NCI-H1436 (cell line): ENCODE measurements around the gene NBAS.
"Not testable (repeated sequence)": the region's sequence is repeated elsewhere in the genome, so short reads cannot be mapped to it uniquely, and the experiment has no call there.

Source experiments
- DNase-seq: peaks from one replicate; lab custom pipeline; 2025; lab: John Stamatoyannopoulos, UW

Gene NBAS

DNA sequence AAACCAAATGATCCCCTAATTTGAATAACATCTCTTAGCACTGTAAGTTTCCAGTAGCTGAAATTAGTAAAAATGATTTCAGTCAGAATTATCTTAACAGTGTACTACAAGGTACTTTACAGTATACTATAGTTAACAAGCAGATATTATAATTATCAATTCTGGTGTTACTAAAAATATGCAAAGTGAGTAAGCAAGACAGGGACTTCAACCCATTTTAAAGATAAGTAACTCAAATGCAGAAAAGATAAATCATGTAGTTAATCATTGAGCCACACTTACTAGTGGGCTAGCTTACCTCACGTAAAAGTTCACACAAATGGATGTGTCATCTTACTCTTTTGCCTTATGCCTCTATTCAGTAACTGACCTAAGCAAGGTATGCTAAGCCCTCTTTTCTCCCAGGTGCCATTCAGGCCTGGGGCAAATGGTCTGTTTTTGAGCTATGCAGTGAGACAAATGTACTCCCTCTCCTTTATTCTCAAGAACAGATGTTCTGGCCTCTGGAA is 101.0 kb downstream of the NBAS start:
- no peak for DNase-seq

DNA sequence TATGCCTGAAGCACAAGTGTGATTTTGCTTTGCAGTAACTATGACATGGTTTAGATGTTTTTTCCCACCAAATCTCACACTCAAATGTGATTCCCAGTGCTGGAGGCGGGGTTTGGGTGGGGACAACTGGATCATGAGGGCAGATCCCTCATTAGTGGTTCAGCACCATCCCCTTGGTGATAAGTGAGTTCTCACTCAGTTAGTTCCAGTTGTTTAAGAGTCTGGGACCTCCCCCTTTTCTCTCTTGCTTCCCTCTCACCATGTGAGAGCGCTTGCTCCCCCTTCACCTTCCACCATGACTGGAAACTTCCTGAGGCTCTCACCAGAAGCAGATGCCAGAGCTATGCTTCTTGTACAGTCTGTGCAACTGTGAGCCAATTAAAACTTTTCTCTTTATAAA is 102.9 kb downstream of the NBAS start:
- no peak for DNase-seq

DNA sequence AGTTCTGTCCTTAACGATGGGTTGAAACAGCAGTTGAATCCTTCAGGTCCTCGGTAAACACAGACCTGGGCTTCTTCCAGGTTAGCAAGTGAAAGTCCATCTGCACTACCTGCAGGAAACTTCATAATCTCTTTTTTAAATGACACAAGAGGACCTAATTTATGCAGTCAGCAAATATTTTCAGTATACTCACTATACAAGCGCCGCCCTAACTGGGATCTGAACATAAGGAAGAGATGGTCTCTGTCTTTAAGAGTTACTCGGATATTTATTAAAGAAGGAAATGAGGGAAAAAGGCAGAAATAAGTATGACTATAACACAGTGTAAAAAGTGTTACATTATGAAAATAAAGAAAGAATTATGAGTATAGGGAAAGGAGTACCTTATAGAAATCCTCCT is 103.3 kb downstream of the NBAS start:
- no peak for DNase-seq

DNA sequence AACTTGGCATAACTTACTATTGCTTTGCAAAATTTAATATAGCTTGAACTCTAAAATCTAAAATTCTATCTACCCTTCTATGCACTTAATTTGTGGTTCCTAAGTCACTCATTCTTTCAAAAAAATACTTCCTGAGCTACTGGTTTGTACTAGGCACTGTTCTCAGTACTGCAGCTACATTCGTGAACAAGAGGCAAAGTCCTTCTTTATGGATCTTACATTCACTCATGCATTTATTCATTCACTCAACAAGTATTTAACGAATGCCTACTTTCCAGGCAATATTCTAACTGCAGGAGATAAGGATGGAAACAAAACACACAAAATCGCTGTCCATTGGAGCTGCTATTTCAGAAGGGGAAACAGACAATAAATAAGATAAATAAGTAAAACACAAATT is 104.8 kb downstream of the NBAS start:
- DNase-seq: no peak

DNA sequence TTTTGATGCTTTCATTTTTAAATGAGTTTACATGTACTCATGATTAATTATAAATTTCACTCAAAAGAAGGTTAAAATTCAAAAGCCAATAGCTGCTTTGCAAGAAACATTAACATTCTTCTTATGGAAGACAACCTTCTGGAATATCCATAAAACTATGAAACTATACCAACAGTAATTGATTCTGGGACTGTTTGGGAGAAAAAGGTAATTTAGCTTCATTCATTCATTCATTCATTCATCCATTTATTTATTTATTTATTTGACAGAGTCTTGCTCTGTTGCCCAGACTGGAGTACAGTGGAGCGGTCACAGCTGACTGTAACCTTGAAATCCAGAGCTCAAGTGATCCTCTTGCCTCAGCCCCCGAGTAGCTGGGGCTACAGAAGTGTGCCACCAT is 110.3 kb downstream of the NBAS start:
- DNase-seq: no peak

DNA sequence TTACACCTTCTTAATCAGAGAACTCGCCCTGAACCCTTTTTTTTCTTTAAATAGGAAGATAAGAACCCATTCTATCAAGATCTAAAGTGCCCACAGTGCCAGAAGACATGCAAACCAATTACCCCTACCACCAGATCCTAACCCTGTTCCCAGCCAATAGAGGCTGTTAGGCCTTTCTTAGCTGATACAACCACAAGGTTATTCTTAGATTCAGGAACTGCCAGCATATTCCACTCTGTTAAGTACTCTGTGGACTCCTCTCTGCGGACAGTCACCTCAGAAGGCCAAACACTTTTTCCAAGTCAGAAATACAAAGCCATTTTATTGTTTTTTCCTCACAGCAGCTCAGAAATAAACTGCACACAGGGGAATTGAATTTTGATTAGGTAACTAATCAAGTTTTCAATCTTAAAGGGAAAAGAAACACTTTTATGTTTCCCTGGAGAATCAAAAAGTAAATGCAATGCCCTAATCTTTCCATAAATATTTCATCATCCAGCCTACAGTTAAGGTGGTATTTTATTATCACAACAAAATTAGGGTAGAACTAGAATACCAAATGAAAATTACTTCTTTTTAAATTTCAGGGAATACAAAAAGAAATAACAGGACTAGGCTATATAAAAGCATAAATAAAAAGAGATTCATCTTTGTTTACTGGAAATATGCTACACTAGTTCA is 111.4 kb downstream of the NBAS start:
- no peak for DNase-seq

DNA sequence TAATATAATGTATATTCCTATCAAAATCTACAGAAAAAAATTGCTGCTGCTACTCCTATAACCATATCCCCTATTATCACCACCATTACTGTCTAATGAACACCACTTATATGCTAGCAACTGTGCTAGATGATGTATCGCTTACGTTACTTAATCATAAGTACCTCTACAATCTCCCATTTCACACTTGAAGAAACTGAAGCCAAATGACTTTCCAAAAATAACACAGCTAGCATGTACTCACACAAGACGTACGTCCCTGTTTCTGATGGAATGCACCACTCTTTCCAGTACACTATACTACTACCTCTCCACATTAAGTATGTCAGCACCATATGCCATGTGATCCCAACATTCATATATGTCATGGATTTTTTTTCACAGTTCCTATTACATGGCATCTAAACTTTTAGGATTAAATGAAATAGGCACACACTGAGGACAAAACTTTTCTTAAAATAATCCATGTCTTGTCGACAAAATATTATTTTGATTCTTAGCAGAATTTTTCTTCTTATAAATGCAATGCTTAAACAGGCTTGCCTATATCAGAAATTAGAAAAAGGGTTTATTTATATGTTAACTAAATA is 112.8 kb downstream of the NBAS start:
- no peak for DNase-seq

DNA sequence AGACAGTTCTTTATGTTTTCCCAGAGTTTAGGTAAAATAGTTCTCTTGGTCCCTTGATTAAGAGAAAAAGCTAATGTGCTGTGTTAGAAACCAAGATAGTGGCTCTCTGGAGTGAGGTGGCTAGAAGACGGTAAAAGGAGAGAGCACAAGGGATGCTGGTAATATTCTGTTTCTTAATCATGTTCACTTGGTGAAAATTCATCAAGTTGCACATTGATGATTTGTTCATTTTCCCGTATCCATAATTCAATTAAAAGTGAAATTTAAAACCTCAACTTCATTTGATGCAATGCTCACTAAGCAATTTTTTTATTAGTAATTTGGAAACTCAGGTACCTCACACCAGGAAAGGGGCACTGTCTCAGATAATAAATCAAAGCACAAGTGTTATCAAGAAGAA is 113.8 kb downstream of the NBAS start:
- DNase-seq: no peak

DNA sequence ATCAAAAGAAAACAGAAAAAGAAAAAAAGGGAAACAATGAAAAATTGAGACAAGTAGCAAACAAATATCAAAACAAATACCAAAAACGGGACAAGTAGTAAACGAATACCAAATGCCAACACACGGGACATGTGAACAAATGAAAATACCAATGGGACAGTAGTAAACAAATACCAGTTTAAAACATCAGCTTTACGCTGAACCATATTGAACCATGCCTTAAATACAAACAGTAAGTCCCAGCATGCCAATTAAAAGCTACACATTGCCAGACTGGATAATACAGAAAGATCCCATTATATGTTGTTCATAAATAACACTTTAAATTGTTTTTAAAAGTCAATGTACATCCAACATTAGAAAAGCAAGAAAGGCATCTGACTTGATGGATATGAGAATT is 114.2 kb downstream of the NBAS start:
- no peak for DNase-seq

DNA sequence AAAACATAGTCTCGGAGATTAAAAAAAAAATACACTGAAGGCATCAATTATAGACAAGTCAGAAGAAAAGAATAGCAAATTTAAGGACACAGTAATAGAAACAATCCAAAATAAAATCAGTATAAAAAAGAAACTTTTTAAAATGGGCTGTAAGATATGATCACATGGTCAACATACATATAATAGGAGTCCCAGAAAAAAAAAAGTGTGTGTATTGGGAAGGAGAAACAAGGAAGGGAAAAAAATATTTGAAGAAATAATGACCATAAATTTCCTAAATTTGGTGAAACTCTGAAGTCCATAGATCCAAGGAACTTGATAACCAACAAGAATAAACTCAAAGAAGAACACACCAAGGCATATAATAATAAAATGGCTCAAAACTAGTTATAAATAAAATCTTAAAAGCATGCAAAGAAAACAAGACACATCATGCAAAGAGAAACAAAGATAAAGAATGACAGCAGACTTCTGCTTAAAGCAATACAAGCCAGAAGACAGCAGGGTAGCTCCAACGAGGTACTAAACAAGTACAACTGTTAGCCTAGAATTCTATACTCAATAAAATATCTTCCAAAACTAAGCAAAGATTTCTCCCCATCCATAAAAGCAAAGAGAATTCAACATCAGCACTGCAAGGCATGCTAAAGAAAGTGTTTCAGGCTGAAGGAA is 115.1 kb downstream of the NBAS start:
- no peak for DNase-seq

DNA sequence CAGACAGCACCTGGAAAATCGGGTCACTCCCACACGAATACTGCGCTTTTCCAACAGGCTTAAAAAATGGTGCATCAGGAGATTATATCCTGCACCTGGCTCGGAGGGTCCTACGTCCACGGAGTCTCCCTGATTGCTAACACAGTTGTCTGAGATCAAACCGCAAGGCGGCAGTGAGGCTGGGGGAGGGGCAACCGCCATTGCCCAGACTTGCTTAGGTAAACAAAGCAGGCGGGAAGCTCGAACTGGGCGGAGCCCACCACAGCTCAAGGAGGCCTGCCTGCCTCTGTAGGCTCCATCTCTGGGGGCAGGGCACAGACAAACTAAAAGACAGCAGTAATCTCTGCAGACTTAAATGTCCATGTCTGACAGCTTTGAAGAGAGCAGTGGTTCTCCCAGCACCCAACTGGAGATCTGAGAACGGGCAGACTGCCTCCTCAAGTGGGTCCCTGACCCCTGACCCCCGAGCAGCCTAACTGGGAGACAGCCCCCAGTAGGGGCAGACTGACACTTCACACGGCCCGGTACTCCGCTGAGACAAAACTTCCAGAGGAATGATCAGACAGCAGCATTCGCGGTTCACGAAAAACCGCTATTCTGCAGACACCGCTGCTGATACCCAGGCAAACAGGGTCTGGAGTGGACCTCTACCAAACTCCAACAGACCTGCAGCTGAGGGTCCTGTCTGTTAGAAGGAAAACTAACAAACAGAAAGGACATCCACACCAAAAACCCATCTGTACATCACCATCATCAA is 121.2 kb downstream of the NBAS start:
- not testable (repeated sequence) for DNase-seq

DNA sequence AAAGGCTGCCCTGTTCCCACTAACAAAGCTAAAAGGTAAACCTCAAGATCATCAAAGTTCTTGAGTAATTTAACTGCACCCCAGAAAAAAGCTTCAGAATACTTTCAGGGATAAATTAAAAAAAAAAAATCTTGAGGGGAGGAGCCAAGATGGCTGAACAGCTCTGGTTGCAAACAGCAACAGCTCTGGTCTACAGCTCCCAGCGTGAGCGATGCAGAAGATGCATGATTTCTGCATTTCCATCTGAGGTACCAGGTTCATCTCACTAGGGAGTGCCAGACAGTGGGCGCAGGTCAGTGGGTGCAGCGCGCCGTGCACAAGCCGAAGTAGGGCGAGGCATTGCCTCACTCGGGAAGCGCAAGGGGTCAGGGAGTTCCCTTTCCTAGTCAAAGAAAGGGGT is 121.8 kb downstream of the NBAS start:
- DNase-seq: not testable (repeated sequence)

DNA sequence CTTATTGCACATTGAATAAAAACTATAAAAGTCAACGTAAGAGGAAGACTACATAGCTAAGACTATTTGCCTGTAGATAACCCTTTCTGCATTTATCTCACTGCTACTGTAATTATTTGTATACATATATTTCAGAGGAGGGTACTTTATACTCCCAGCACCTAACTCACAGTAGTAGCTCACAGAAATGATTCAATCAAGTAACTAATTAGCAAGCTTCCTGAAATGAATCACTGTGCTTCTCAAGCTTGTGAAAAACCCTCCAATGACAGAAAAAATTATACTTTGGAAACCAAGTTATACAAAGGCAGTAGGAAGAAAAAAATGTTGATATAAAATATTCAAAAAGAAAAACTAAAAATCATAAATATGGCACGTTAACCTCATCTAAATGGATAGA is 124.9 kb downstream of the NBAS start:
- no peak for DNase-seq

DNA sequence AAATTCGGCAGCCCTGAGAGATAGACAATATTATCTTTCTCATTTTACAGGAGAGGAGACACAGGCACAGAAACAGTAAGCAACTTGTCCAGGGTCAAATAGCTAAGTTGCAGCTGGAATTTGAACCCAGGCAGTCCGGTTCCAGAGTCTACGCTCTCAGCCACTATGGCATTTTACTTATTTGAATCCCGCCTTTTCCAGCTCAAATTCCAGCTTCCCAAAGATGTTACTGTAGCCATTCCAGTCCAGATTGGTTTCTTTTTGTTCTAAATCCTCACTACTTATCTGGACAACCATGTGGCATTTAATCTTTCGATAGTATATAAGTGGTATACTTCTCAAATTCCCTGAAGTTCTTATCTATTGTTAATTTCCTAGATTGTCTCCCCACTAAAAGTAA is 125.7 kb downstream of the NBAS start:
- DNase-seq: no peak

DNA sequence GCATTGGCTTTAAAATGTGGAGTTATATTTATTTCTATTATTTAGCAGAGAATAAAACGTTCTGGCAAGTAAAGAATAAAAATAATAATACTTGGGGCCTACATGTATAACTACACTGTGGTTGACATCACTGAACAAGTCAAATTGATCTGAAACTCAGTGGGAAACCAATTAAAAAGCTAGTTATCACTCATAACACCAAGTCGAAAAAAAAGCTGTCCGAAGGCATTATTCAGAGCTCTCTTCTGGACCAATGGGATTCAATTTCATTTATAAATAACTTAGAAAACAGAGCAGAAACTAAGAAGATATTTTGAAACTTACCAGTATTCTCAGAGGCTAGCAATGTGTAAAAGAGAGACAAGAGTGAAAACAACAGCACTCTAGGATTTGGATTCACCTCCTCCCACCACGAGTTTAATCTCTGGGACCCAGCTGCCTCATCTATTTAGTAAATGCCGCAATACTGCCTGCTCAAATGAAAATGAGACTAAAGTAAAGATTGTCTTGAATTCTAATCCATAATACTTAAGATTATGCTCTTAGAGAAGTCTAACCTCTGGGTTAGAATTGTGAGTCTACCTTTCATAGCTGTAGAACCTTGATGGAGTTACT is 128.4 kb downstream of the NBAS start:
- DNase-seq: no peak

DNA sequence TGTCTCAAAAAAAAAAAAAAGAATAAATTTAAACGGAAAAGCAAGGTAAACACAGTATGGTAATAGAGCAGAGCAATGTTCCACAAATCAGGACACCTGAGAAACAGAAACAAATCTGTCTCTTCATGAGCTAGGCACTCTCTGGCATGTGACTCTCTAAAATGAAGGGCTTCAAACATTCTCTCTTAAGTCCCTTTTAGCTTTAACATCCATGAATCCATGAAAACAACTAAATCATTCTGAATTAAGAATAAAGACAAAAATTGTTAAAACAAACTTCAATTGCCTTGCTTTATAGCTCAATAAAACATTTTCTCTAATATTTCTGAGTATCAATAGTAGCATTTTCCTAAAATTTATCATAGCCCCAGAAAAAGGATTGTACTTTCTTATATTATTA is 132.1 kb downstream of the NBAS start:
- DNase-seq: no peak

DNA sequence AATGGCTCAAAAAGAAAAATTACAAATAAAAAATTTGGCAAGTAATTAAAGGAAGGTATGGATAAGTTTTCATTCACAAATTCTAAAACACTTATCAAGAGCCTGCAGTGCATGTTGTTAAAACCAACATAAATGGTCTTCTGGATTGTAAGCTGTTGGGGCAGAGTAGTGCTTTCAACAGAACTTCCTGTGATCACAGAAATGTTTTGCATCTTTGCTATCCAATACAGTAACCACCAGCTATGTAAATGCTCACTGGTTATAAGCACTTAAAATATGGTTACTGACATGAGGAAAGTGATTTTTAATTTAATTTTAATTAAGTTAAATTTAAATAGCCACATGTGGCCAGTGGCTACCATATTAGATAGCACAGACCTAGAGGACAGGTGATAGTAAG is 133.1 kb downstream of the NBAS start:
- no peak for DNase-seq

DNA sequence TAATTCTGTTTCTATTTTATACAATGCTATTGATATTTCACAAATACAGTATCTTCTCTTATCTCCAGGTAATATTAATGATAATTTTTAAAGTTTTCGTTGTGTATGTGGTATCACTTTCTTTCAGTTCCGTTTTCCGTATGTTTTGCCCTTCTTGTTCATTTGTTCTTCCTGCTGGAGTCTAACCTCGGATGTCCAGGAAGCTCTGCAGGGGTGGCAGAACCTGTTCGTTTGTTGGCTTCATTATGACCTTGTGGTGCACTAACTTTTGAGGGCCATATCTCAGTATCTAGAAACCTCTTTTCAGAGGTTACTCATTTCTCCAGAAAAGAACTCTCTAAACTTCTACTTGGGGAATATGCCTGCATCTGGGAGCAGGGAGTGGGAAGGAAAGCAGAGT is 134.5 kb downstream of the NBAS start:
- no peak for DNase-seq

DNA sequence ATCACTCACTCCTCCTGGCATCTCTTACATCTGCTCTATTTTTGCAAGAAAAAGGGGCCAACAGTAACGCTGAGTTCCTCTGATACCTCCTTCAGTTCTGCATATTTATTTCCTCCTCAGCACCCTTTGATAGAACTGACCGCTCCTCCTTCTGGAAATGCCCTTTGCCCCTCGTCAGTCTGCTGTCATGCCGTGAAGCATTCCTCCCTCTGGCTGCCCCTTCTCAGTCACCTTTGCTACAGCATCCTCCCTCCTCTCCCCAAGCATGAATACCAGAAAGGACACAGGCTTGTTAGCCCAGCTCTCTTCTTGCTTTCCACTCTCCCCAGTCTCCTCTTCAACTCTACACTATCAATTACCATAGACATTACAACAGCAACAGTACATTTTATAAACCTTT is 135.4 kb downstream of the NBAS start:
- DNase-seq: no peak

DNA sequence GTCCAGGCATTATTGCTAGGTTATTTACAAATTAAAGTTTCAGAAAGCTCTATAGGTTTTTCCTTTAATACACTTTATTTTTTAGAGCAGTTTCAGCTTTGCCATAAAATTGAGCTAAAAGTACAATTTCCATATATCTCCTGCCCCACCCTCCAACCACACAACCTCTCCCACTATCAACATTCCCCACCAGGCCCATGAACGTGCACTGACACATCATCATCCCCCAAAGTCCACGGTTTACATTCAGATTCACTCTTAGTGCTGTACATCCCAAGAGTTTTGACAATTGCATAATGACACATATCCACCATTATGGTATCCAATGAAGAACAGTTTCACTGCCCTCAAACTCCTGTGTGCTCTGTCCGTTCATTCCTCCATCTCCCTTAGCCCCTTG is 139.4 kb downstream of the NBAS start:
- DNase-seq: no peak

DNA sequence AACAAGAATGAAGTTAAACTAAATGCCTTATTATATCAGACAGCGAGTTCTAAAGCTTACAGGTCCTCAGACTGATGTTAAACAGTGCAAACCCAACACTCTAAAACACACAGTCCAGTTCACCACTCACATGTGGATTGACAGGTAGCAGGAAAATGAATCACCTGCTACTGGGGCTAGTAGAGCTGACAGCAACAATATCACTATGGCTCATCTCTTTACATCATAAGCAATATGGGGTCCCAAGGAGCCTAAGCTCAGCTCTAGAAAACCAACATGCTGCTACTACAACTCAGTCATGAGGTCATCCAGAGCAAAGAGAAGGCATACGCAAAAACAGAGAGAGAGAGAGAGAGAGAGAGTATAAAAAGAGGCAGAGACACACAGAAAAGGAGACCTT is 145.4 kb downstream of the NBAS start:
- no peak for DNase-seq

DNA sequence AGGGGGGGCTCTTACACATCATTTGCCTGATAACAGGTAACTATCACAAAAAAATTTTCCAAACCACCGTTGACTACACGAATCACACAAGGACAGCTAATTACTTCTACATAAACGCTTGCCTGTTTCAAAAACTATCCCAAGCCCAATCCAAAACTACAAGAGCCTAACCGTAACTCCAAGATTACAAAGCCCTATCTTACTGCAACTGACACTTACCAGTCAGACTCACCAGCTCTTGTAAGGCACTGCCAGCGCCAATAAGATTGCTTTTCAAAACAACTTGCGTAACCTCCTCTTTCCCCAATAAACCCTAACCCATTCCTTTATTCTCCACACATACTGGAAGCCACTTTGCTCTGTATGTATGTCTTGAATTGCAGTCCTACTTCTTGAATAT is 148.4 kb downstream of the NBAS start:
- no peak for DNase-seq
